ENCODE results near the gene RBM23. TPM values are rescaled to one million over a fixed set of nuclear protein-coding genes. Genes with fewer than 3 reads are reported as not detected.
A peak's percentile ranks its signal among the peaks of the same experiment; 100 is the strongest.

Gene RBM23
- polyA plus RNA-seq, 1 donor from 2014 or later: 83.7 TPM

GRCh38 chr14:22882064-22882463 is 36.9 kb downstream of the RBM23 start:
- peaks cover 29% of the 10 kb centered on the region for H3K79me2 ChIP-seq (replicated peaks; ENCODE audit: insufficient read depth, low read length)
- peak overlapping the region; percentile 54 for H3K4me2 ChIP-seq (ENCODE audit: low read length)
- H4K20me1 ChIP-seq (ENCODE audit: insufficient read depth): no peaks in the 10 kb centered on the region
- H3K9me2 ChIP-seq (ENCODE audit: insufficient read depth, low read length): no peaks in the 10 kb centered on the region
- TF ChIP-seq RAD21 (conservative IDR thresholded peaks at IDR 0.05) (no peak), EZH2 (IDR thresholded peaks at IDR 0.05; ENCODE audit: borderline replicate concordance, insufficient read depth, low read length, poor library complexity, severe bottlenecking) (no peak), EP300 (conservative IDR thresholded peaks at IDR 0.05; ENCODE audit: poor library complexity, severe bottlenecking) (no peak), TAF1 (IDR thresholded peaks at IDR 0.05; ENCODE audit: low read depth) (no peak), CTCF (IDR thresholded peaks at IDR 0.05; ENCODE audit: poor library complexity, severe bottlenecking) (no peak), REST (IDR thresholded peaks at IDR 0.05; ENCODE audit: borderline replicate concordance) (no peak), POLR2AphosphoS5 (IDR thresholded peaks at IDR 0.05) (no peak), SMC3 (conservative IDR thresholded peaks at IDR 0.05; ENCODE audit: poor library complexity) (no peak), MXI1 (conservative IDR thresholded peaks at IDR 0.05; ENCODE audit: poor library complexity, severe bottlenecking) (no peak)
- H3K36me3 ChIP-seq (ENCODE audit: insufficient read depth, low read length): no peaks in the 10 kb centered on the region
- no peak overlapping the region for H2AFZ ChIP-seq (ENCODE audit: low read depth, low read length)
- peak overlapping the region; percentile 53 for H3K4me3 ChIP-seq (ENCODE audit: low read length)
- peaks cover 8% of the 10 kb centered on the region for H3F3A ChIP-seq (ENCODE audit: insufficient read depth, low read length, poor library complexity, severe bottlenecking)
- peak overlapping the region; percentile 100 for H3K9ac ChIP-seq (ENCODE audit: low read length)
- peak overlapping the region; percentile 97 for H3K27ac ChIP-seq (ENCODE audit: low read length)
- H3K27me3 ChIP-seq (ENCODE audit: insufficient read depth, low read depth, low read length): no peaks in the 10 kb centered on the region
- no peaks in the 10 kb centered on the region for H3K9me3 ChIP-seq (ENCODE audit: low read length)

- H3K4me2 ChIP-seq (ENCODE audit: low read length): no peak overlapping the region
- H3K27ac ChIP-seq (ENCODE audit: low read length): no peak overlapping the region
- no peak overlapping the region for H3K9ac ChIP-seq (ENCODE audit: low read length)
- TF ChIP-seq CTCF (IDR thresholded peaks at IDR 0.05; ENCODE audit: poor library complexity, severe bottlenecking) (no peak), REST (IDR thresholded peaks at IDR 0.05; ENCODE audit: borderline replicate concordance) (no peak), EP300 (conservative IDR thresholded peaks at IDR 0.05; ENCODE audit: poor library complexity, severe bottlenecking) (no peak)
- no peak overlapping the region for H2AFZ ChIP-seq (ENCODE audit: low read depth, low read length)
- no peaks in the 10 kb centered on the region for H3K36me3 ChIP-seq (ENCODE audit: insufficient read depth, low read length)
- no peaks in the 10 kb centered on the region for H3K27me3 ChIP-seq (ENCODE audit: insufficient read depth, low read depth, low read length)
- no peaks in the 10 kb centered on the region for H4K20me1 ChIP-seq (ENCODE audit: insufficient read depth)
- no peak overlapping the region for H3K4me3 ChIP-seq (ENCODE audit: low read length)
- peaks cover 5% of the 10 kb centered on the region for H3K79me2 ChIP-seq (replicated peaks; ENCODE audit: insufficient read depth, low read length)
- peaks cover 4% of the 10 kb centered on the region for H3F3A ChIP-seq (ENCODE audit: insufficient read depth, low read length, poor library complexity, severe bottlenecking)
- H3K9me2 ChIP-seq (ENCODE audit: insufficient read depth, low read length): no peaks in the 10 kb centered on the region
- no peaks in the 10 kb centered on the region for H3K9me3 ChIP-seq (ENCODE audit: low read length)
Observed at GRCh38 chr14:22878271-22879246, 40.4 kb downstream of the RBM23 start.
